Measurements from ENCODE around the gene MID2.

MID2 gene

DNA sequence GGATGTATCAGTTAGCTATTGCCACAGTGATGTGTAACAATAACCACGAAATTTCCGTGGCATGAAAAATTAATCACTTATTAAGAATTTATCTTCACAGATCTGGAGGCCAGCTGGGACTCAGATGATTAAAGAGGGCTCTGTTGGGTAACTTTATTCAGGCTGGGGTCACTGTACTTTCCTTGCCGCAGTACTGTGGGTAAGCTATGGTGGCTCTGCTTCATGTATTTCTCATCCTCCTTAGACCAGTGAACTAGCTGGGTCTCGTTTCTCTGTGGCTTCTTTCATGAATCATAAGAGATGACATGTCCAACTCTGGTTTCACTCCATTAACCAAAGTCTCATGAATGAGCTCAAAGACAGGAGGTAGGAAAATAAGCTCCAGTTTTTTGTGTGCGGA, 143.0 kb downstream of the MID2 start:
- no peak for FAIRE-seq

DNA sequence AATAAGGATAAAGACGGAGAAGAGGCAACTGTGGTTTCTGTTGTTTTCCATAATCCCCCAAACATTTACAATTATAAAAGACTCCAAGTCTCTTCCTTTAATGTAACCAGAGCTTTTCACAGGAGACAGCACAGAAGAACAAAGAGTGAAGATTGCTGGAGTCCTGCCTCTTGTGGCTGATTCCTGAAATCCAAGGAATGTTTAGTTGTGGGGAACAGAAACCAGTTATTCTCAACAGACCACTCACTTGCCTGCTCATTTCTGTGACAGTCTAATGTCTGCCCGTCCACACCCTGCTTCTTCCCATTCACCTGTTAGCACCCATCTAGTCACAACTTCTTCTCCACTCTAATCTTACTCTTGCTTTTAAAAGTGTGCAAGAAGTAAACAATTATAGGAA, 144.4 kb downstream of the MID2 start:
- FAIRE-seq: no peak

DNA sequence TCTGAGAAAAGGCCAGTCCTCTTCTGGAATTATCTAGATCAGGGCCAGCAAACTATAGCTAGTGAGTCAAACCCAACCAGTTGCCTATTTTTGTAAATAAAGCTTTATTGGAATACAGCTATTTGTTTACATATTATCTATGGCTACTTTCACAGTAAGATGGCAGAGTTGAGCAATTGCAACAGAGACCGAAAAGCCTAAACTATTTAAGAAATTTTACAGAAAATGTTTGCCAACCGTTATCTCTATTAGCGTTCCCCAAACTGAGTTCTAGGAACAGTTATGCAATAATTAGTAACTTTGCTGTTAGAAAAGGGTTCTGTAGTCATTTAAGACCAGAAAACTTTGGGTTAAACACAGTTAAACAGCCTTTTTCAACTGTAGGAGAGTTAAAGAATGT, 146.0 kb downstream of the MID2 start:
- FAIRE-seq: no peak

All from TTC549 (cell line).